Right atrium auricular region (tissue), 2 donors: Measurements from ENCODE around the gene KLHL22. TPM values are rescaled to one million over a fixed set of nuclear protein-coding genes. Genes with fewer than 3 reads are reported as not detected.
"Not testable (repeated sequence)": the region's sequence is repeated elsewhere in the genome, so short reads cannot be mapped to it uniquely, and the experiment has no call there.

Experiments
- DNase-seq: peaks from one replicate; pipeline ENCODE4 v3.0.0-alpha.2; 2019; ENCODE audit warnings: low spot score
- H3K27ac ChIP-seq, 2 donors: fragments of 200-600 bp; sonication (generic); 1 replicate in 1 of 2; 2 replicates in 1 of 2; pipeline ENCODE4 v1.5.1; 2016 to 2019
- H3K27me3 ChIP-seq, 2 donors: fragments of 200-600 bp; sonication (generic); one replicate each; pipeline versions ENCODE4 v1.5.1 to v1.6.0; 2017 to 2019
- H3K36me3 ChIP-seq: fragments of 200-600 bp; sonication (generic); one replicate; pipeline ENCODE4 v1.5.1; 2016
- H3K4me1 ChIP-seq, 2 donors: fragments of 200-600 bp; sonication (generic); one replicate each; pipeline versions ENCODE4 v1.5.1 to v1.6.0; 2017 to 2019
- H3K4me3 ChIP-seq, 2 donors: fragments of 200-600 bp; sonication (generic); 1 replicate in 1 of 2; 2 replicates in 1 of 2; pipeline ENCODE4 v1.5.1; 2017 to 2019; ENCODE audit warnings: mild to moderate bottlenecking in 1 of 2, moderate library complexity in 1 of 2
- H3K9me3 ChIP-seq, 2 donors: fragments of 200-600 bp; sonication (generic); one replicate each; pipeline ENCODE4 v1.5.1; 2019
- total RNA-seq, 2 donors: library from RNA; depleted of rRNA; stranded (reverse); fragments of >200 nt; gene quantifications; one replicate each; pipeline ENCODE4 v1.1.0, GENCODE V29; 2016
- TF ChIP-seq, protein P1 (sequence below), 2 donors: fragments of 200-600 bp; sonication (generic); IDR thresholded peaks; one replicate each; pipeline ENCODE4 v1.5.1; 2019; ENCODE audit warnings: antibody characterized with exemption in 2 of 2

The KLHL22 gene
- total RNA-seq, 2 donors from 2014 or later: 16.0 to 21.9 TPM

DNA sequence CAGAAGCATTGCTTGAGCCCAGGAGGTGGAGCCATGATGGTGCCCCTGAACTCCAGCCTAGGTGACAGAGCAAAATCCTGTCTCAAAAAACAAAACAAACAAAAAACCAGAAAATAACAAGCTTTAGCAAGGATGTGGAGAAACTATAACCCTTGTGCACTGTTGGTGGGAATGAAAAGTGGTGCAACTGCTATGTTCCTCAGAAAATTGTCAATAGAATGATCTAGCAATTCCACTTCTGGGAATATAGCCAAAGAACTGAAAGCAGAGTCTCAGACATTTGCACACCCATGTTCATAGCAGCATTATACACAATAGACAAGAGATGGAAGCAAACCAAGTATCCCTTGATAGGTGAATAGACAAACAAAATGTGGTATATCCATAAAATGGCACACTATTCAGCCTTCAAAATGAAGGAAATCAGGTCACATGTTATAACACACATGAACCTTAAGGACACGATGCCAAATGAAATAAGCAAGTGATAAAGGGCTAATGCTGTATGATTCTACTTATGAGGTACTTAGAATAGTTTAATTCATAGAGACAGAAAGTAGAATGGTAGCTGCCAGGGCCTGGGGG is 15.9 kb downstream of the KLHL22 start:
- TF ChIP-seq, protein P1, sequence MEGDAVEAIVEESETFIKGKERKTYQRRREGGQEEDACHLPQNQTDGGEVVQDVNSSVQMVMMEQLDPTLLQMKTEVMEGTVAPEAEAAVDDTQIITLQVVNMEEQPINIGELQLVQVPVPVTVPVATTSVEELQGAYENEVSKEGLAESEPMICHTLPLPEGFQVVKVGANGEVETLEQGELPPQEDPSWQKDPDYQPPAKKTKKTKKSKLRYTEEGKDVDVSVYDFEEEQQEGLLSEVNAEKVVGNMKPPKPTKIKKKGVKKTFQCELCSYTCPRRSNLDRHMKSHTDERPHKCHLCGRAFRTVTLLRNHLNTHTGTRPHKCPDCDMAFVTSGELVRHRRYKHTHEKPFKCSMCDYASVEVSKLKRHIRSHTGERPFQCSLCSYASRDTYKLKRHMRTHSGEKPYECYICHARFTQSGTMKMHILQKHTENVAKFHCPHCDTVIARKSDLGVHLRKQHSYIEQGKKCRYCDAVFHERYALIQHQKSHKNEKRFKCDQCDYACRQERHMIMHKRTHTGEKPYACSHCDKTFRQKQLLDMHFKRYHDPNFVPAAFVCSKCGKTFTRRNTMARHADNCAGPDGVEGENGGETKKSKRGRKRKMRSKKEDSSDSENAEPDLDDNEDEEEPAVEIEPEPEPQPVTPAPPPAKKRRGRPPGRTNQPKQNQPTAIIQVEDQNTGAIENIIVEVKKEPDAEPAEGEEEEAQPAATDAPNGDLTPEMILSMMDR (IDR thresholded peaks at IDR 0.05): no peak
- H3K4me3 ChIP-seq: no peak overlapping the region
- DNase-seq: no peak
- no peak overlapping the region for H3K27ac ChIP-seq
- no peaks in the 10 kb centered on the region for H3K36me3 ChIP-seq
- H3K9me3 ChIP-seq: no peaks in the 10 kb centered on the region
- H3K4me1 ChIP-seq: peaks cover 0 to 8% of the 10 kb centered on the region in 2 donors
- H3K27me3 ChIP-seq: no peaks in the 10 kb centered on the region

DNA sequence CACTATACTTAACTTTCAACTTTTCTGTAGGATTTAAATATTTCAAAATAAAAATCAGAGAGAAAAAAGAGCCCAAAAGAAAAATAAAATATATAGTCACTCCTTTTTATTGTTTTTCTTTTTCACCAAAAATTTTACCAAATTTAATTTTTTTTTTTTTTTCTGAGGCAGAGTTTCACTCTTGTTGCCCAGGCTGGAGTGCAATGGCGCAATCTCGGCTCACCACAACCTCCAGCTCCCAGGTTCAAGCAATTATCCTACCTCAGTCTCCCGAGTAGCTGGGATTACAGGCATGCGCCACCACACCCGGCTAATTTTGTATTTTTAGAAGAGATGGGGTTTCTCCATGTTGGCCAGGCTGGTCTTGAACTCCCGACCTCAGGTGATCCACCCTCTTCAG is 17.5 kb downstream of the KLHL22 start:
- DNase-seq, H3K36me3 ChIP-seq: not testable (repeated sequence)

DNA sequence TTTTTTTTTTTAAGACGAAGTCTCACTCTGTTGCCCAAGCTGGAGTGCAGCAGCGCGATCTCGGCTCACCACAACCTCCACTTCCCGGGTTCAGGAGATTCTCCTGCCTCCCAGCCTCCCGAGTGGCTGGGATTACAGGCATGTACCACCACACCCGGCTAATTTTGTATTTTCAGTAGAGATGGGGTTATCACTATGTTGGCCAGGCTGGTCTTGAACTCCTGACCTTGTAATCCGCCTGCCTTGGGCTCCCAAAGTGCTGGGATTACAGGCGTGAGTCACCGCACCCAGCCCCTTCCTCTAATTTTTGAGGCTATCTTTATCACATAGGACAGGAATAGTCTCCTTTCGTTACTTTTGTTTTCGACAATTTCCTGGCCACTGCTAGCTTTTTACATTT is 20.0 kb downstream of the KLHL22 start:
- H3K4me1 ChIP-seq, H3K27ac ChIP-seq, H3K36me3 ChIP-seq, H3K27me3 ChIP-seq, H3K4me3 ChIP-seq, H3K9me3 ChIP-seq, DNase-seq: not testable (repeated sequence)

More for the DNA sequence above, 17.5 kb downstream of the KLHL22 start:
- not testable (repeated sequence) for H3K4me1 ChIP-seq, H3K27me3 ChIP-seq, H3K27ac ChIP-seq, H3K4me3 ChIP-seq, H3K9me3 ChIP-seq

DNA sequence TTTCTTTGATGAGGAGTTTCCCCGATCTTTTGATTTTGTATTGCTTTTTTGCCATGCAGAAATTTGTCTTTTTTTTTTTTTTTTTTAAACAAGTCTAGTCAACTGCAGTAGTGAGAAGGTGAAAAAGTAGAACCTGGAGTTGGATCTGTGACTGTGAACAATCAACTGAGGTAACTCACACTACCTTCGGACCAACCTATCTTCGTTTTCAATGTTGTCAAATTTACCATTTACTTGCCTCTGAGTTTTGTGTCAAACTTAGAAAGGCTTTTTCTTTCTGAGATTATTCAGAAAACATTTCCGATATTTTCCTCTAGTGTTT is 20.5 kb downstream of the KLHL22 start:
- no peak for DNase-seq
- H3K4me3 ChIP-seq: no peak overlapping the region
- no peaks in the 10 kb centered on the region for H3K9me3 ChIP-seq
- H3K27me3 ChIP-seq: no peaks in the 10 kb centered on the region
- peaks cover 0 to 8% of the 10 kb centered on the region in 2 donors for H3K4me1 ChIP-seq
- TF ChIP-seq, protein P1 (IDR thresholded peaks at IDR 0.05): no peak
- H3K36me3 ChIP-seq: no peaks in the 10 kb centered on the region
- H3K27ac ChIP-seq: no peak overlapping the region

DNA sequence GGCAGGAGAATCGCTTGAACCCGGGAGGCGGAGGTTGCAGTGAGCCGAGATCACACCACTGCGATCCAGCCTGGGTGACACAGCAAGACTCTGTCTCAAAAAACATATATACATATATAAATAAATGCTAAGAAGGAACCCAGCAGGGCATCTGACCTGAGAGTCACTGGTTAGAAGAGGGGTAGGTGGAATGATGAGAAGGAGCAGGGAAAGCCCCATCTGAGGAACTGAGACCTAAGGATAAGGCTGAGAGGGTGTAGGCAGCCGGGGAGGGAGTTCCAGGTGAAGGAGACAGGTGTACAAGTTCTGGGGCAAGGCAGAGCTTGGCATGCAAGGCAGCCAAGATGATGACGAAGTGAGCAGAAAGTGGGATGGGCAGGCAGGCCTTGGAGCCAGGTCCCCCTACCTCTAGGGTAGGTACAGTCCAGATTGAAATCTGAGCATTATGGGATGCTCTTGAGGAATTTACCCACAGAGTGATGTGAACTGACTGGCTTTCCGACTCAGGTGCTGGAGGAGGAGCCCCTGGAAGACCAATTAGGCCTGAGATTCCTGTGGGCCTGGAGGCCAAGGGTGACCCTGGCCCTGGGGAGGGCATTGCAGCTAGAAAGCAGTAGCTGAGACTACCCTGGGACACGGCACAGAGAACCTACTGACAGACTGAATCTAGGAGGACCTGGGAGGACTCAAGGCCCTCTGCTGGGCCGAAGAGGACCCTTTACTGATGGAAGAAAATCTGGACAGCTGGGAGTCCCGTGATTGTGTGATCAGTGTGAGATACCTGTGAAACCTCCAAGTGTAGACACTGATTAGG is 22.8 kb downstream of the KLHL22 start:
- TF ChIP-seq, protein P1 (IDR thresholded peaks at IDR 0.05): no peak
- H3K9me3 ChIP-seq: no peaks in the 10 kb centered on the region

DNA sequence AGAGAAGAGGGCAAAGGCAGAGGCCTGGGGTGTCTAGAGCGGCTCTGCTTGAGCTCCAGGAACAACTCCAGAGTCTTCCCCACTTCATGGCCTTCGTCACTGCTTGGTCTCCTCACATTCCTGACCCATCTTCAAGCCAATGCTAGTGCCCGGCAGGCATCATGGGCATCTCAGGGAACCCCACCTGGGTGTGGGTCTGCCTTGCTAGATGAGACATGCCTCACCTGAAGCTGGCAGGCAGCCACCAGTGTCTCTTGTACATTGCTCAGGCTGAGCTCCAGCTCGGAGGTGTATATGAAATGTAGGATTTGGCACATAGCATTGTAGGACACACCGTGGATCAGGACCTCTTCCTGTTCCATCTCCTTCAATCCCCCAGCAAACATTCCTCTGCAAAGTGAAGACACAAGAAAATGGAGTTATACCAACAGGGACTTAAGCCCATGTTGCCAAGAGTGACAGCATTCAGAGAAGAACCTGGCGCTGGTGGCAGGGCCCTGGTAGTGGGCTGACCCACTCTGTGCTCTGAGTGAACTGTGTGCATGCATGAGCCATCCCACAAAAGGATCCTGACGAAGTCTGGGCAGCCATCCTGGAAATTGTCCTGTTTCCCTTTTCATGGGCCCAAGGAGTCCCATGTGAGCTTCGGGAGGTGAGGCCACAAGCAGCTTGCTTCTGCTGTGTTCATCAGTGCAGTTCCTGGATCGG is 24.3 kb downstream of the KLHL22 start:
- no peaks in the 10 kb centered on the region for H3K9me3 ChIP-seq
- H3K27me3 ChIP-seq: no peaks in the 10 kb centered on the region
- TF ChIP-seq, protein P1 (IDR thresholded peaks at IDR 0.05): no peak
- no peak overlapping the region for H3K4me3 ChIP-seq
- H3K36me3 ChIP-seq: no peaks in the 10 kb centered on the region
- no peak for DNase-seq
- H3K4me1 ChIP-seq: peaks cover 0 to 8% of the 10 kb centered on the region in 2 donors
- H3K27ac ChIP-seq: no peak overlapping the region

More for the DNA sequence above, 22.8 kb downstream of the KLHL22 start:
- H3K27me3 ChIP-seq: no peaks in the 10 kb centered on the region
- H3K4me1 ChIP-seq: peaks cover 0 to 8% of the 10 kb centered on the region in 2 donors
- H3K27ac ChIP-seq: no peak overlapping the region
- DNase-seq: no peak
- H3K4me3 ChIP-seq: no peak overlapping the region
- H3K36me3 ChIP-seq: no peaks in the 10 kb centered on the region

DNA sequence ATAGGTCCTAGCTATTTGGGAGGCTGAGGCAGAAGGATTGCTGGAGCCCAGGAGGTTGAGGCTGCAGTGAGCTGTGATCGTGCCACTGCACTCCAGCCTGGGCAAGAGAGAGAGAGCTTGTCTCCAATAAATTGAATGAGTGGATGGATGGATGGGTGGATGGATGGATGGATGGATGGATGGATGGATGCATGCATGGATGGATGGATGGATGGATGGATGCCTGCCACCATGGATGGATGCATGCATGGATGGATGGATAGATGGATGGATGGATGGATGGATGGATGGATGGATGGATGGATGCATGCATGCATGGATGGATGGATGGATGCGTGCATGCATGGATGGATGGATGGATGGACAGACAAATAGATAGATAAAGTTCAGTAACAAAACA is 25.1 kb downstream of the KLHL22 start:
- H3K36me3 ChIP-seq, H3K27me3 ChIP-seq, H3K4me3 ChIP-seq, H3K9me3 ChIP-seq, H3K27ac ChIP-seq, DNase-seq, H3K4me1 ChIP-seq: not testable (repeated sequence)
